OCI-LY3 (cell line): ENCODE results near the gene KRTCAP2.

Source experiments
- CTCF ChIP-seq: fragments of 200-600, 300-600 bp; sonication (generic); IDR thresholded peaks from 2 replicates; pipeline ENCODE4 v1.5.1; 2014; ENCODE audit warnings: antibody characterized with exemption, low read length, low read depth
- EZH2phosphoT487 ChIP-seq: fragments of 200-600 bp; shearing (Covaris generic); IDR thresholded peaks from 2 replicates; pipeline ENCODE4 v1.6.1; 2018; ENCODE audit warnings: antibody characterized with exemption, mixed run types, low read depth

GRCh38 chr1:155202198-155202597 lies 29.1 kb upstream of the KRTCAP2 start:
- no peak for TF ChIP-seq CTCF
- no peak for TF ChIP-seq EZH2phosphoT487
